Measurements from ENCODE around the gene GINS2. TPM values are rescaled to one million over a fixed set of nuclear protein-coding genes. Genes with fewer than 3 reads are reported as not detected.

The GINS2 gene
- total RNA-seq, result 1.4 and 1.5 TPM in 2 replicates

GRCh38 chr16:85688586-85689284, at the start of gene GINS2:
TSS of gene GINS2 (minus strand) at chr16:85688954. CDS start at chr16:85688898, 56 bp downstream.

Other genes starting within 250 kb of the GINS2 start
- gene GSE1, start 75.6 kb downstream of the GINS2 start, total RNA-seq, result 14.3 and 19.9 TPM in 2 replicates
- 4.8 and 5.3 TPM in 2 replicates for gene C16orf74, start 62.1 kb upstream of the GINS2 start, total RNA-seq
- gene EMC8, start 110.6 kb upstream of the GINS2 start, total RNA-seq, result 29.3 and 51.9 TPM in 2 replicates
- gene COX4I1, start 110.7 kb upstream of the GINS2 start, total RNA-seq, result 615 and 774 TPM in 2 replicates
- gene IRF8, start 210.2 kb upstream of the GINS2 start, total RNA-seq, result 3.5 and 5.9 TPM in 2 replicates